GM12801 (cell line): ENCODE data around the gene POLR3C.

Source experiments
- CTCF ChIP-seq: IDR thresholded peaks from one replicate; pipeline ENCODE4 v1.5.1; 2011; ENCODE audit warnings: control low read depth; ENCODE audit not compliant: insufficient read length; ENCODE audit errors: extremely low read depth

POLR3C gene

GRCh38 chr1:145823565-145824498 is at the start of gene POLR3C, which contains the start of gene RNF115:
TSS of gene POLR3C (plus strand) at chr1:145824200. CDS start at chr1:145825777, 1,577 bp downstream.
TSS of gene RNF115 (minus strand) at chr1:145824095. CDS start at chr1:145823873, 222 bp downstream.
- no peak for TF ChIP-seq CTCF

- TF ChIP-seq CTCF, result no peak
Observed at GRCh38 chr1:145777357-145778145, 46.4 kb upstream of the POLR3C start.

GRCh38 chr1:145778146-145778540 is 45.9 kb upstream of the POLR3C start:
- TF ChIP-seq CTCF, result no peak

GRCh38 chr1:145782272-145783099 is 41.5 kb upstream of the POLR3C start:
- TF ChIP-seq CTCF, result no peak

GRCh38 chr1:145784409-145784808 is 39.6 kb upstream of the POLR3C start:
- TF ChIP-seq CTCF, result no peak

GRCh38 chr1:145785547-145785946 is 38.5 kb upstream of the POLR3C start:
- no peak for TF ChIP-seq CTCF
